HG03066 (cell line): ENCODE measurements around the gene PRKCH.

Experiments
- ATAC-seq: cut with Tn5 transposase; IDR thresholded peaks from one replicate; pipeline ENCODE4 v1.9.1; 2021; ENCODE audit warnings: low read depth; ENCODE audit not compliant: unreplicated experiment

PRKCH gene

GRCh38 chr14:61482348-61483206 lies 161.2 kb downstream of the PRKCH start:
- no peak for ATAC-seq

- no peak for ATAC-seq
Observed at GRCh38 chr14:61483476-61483875, 162.1 kb downstream of the PRKCH start.

- no peak for ATAC-seq
Observed at GRCh38 chr14:61484031-61484430, 162.7 kb downstream of the PRKCH start.

- ATAC-seq, result no peak
Observed at GRCh38 chr14:61484826-61485584, 163.6 kb downstream of the PRKCH start.

GRCh38 chr14:61485661-61486060 lies 164.3 kb downstream of the PRKCH start:
- ATAC-seq, result no peak

- no peak for ATAC-seq
Observed at GRCh38 chr14:61486930-61487495, 165.6 kb downstream of the PRKCH start.

- ATAC-seq, result no peak
Observed at GRCh38 chr14:61488417-61489401, 167.3 kb downstream of the PRKCH start.

GRCh38 chr14:61489512-61489911 lies 168.1 kb downstream of the PRKCH start:
- ATAC-seq, result no peak

- ATAC-seq, result no peak
Observed at GRCh38 chr14:61489932-61490331, 168.6 kb downstream of the PRKCH start.

GRCh38 chr14:61491224-61491623 lies 169.8 kb downstream of the PRKCH start:
- no peak for ATAC-seq

GRCh38 chr14:61491876-61492434 lies 170.6 kb downstream of the PRKCH start:
- no peak for ATAC-seq

GRCh38 chr14:61492474-61492873 lies 171.1 kb downstream of the PRKCH start:
- no peak for ATAC-seq

- ATAC-seq, result no peak
Observed at GRCh38 chr14:61493239-61493638, 171.9 kb downstream of the PRKCH start.

- ATAC-seq, result no peak
Observed at GRCh38 chr14:61494018-61494417, 172.6 kb downstream of the PRKCH start.

GRCh38 chr14:61495809-61496208 lies 174.4 kb downstream of the PRKCH start:
- no peak for ATAC-seq

- ATAC-seq, result no peak
Observed at GRCh38 chr14:61498303-61498702, 176.9 kb downstream of the PRKCH start.

- ATAC-seq, result no peak
Observed at GRCh38 chr14:61498811-61499210, 177.4 kb downstream of the PRKCH start.

GRCh38 chr14:61499991-61500390 lies 178.6 kb downstream of the PRKCH start:
- ATAC-seq, result no peak

- no peak for ATAC-seq
Observed at GRCh38 chr14:61501714-61502458, 180.5 kb downstream of the PRKCH start.
